ENCODE results near the gene ADCY9. TPM values are rescaled to one million over a fixed set of nuclear protein-coding genes. Genes with fewer than 3 reads are reported as not detected.

ADCY9 gene
- total RNA-seq, 3 donors from 2014 or later: 10.9 to 14.4 (median 12.0) TPM

- no peak overlapping the region for H3K27ac ChIP-seq
- intact Hi-C loops (cut with DNase I; ENCODE audit: low total_unique reads): no loop called here
- no peaks in the 10 kb centered on the region for H3K9me3 ChIP-seq
- peaks cover 0 to 8% of the 10 kb centered on the region in 2 donors for H3K4me1 ChIP-seq
- no peaks in the 10 kb centered on the region for H3K27me3 ChIP-seq
- no peaks in the 10 kb centered on the region for H3K36me3 ChIP-seq
- no peak for DNase-seq (ENCODE audit: low spot score in 2 of 2)
- TF ChIP-seq CTCF (IDR thresholded peaks at IDR 0.05) (no peak), POLR2AphosphoS5 (IDR thresholded peaks at IDR 0.05) (no peak), POLR2A (IDR thresholded peaks at IDR 0.05) (no peak)
- H3K4me3 ChIP-seq: no peak overlapping the region
Observed at GRCh38 chr16:4093495-4094126, 22.6 kb downstream of the ADCY9 start.

GRCh38 chr16:4092547-4093265 is 23.5 kb downstream of the ADCY9 start:
- H3K4me3 ChIP-seq: no peak overlapping the region
- H3K36me3 ChIP-seq: no peaks in the 10 kb centered on the region
- TF ChIP-seq CTCF (IDR thresholded peaks at IDR 0.05) (no peak), POLR2A (IDR thresholded peaks at IDR 0.05) (no peak), POLR2AphosphoS5 (IDR thresholded peaks at IDR 0.05) (no peak)
- no peaks in the 10 kb centered on the region for H3K27me3 ChIP-seq
- H3K9me3 ChIP-seq: no peaks in the 10 kb centered on the region
- intact Hi-C loops (cut with DNase I; ENCODE audit: low total_unique reads): no loop called here
- no peak for DNase-seq (ENCODE audit: low spot score in 2 of 2)
- H3K27ac ChIP-seq: no peak overlapping the region
- peaks cover 0 to 8% of the 10 kb centered on the region in 2 donors for H3K4me1 ChIP-seq

DNA sequence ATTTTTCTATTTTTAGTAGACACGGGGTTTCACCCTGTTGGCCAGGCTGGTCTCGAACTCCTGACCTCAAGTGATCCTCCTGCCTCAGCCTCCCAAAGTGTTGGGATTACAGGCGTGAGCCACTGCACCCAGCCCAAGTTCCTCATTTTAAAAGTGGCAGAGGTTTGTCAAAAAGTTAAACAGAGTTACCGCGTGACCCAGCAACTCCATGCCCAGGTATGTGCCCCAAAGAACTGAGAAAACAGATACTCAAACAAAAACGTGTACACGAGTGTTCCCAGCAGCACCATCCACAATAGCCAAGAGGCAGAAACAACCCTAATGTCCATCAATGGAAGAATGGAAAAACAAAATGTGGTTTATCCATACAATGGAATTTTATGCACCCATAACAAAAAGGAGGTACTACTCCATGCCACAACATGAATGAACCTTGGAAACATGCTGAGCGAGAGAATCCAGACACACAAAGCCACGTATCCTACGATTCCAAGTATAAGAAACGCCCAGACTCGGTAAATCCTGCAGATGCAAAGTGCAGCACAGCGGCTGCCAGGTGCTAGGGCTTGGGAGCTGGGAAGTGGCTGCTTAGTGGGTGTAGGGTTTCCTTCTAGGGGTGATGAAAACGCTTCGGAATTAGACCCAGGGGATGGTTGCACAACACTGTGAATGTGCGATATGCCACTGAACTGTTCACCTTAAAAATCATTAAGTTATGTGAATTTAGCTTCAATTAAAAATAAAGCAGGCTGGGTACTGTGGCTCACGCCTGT is 24.8 kb downstream of the ADCY9 start:
- H3K9me3 ChIP-seq: no peaks in the 10 kb centered on the region
- H3K4me1 ChIP-seq: peaks cover 0 to 8% of the 10 kb centered on the region in 2 donors
- H3K36me3 ChIP-seq: no peaks in the 10 kb centered on the region
- intact Hi-C loops (cut with DNase I; ENCODE audit: low total_unique reads): no loop called here
- H3K4me3 ChIP-seq: no peak overlapping the region
- DNase-seq (ENCODE audit: low spot score in 2 of 2): no peak
- TF ChIP-seq POLR2A (IDR thresholded peaks at IDR 0.05): no peak
- TF ChIP-seq CTCF (IDR thresholded peaks at IDR 0.05): no peak
- TF ChIP-seq POLR2AphosphoS5 (IDR thresholded peaks at IDR 0.05): no peak
- no peaks in the 10 kb centered on the region for H3K27me3 ChIP-seq
- H3K27ac ChIP-seq: no peak overlapping the region

DNA sequence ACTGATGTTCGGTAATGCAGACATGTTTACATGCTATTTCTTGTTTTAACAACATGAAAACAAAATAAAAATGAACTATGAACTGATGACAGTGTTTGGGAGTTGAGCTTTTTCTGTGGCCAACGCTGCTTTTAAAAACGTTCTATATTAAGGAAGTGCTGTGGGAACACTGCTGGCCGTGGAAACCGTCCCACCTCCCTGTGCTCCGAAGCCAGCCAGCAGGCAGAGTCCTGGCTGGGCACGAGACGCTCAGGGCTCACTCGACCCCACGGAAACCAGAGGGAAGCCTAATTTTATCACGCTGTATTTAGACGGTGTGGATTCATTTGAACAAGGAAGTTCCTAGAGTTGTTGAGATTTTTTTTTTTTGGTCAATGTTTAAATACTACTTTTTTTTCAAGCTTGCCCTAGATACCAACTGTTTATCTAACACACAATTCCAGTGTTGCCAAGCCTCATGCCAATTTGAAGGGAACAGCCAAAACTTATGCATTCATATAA is 25.8 kb downstream of the ADCY9 start:
- Histone ChIP-seq H3K36me3 (no peaks in the 10 kb centered on the region), H3K27me3 (no peaks in the 10 kb centered on the region), H3K4me1 (peaks cover 0 to 8% of the 10 kb centered on the region in 2 donors), H3K4me3 (peak overlapping the region in 2 of 3 donors; percentile 21 to 41), H3K9me3 (no peaks in the 10 kb centered on the region), H3K27ac (peak overlapping the region; percentile 58 to 61)
- no peak for DNase-seq (ENCODE audit: low spot score in 2 of 2)
- TF ChIP-seq POLR2A (IDR thresholded peaks at IDR 0.05) (no peak), POLR2AphosphoS5 (IDR thresholded peaks at IDR 0.05) (no peak), CTCF (IDR thresholded peaks at IDR 0.05) (no peak)
- intact Hi-C loops (cut with DNase I; ENCODE audit: low total_unique reads): no loop called here

Data from breast epithelium (tissue), 4 donors.